IPS-18c (cell line): ENCODE measurements around the gene PRKAR1B.

Experiments
- H3K4me3 ChIP-seq: 2 replicates; pipeline ENCODE4 v1.7.0; 2013; ENCODE audit warnings: low read depth, mild to moderate bottlenecking, low read length, moderate library complexity; ENCODE audit not compliant: insufficient read depth
- H3K9me3 ChIP-seq: one replicate; pipeline ENCODE4 v1.6.1; 2013; ENCODE audit warnings: mild to moderate bottlenecking, low read length, moderate library complexity; ENCODE audit not compliant: control insufficient read depth, insufficient read depth

The PRKAR1B gene

GRCh38 chr7:589781-590575 is 137.1 kb downstream of the PRKAR1B start:
- no peak overlapping the region for H3K4me3 ChIP-seq
- H3K9me3 ChIP-seq = peaks cover 6% of the 10 kb centered on the region

DNA sequence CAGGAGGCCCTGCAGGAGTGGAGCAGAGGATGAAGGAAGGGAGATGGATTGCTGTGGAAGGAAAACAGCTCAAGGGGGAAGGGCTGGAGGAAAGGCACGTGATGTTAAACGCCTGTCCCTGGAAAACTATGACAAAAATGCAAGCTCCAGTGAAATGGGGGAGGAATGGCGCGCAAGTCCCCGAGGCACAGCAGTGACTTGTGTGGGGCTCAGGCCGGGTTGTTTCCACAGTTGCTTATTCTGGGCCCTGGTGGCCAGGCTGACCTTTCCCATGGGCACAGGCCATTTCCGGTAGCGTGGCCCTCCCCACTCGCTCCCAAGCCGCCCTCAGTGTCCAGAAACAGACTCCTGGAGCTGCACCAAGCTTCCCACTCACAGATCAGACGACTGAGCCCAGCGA is 139.3 kb downstream of the PRKAR1B start:
- Histone ChIP-seq H3K4me3 (no peak overlapping the region), H3K9me3 (peaks cover 4% of the 10 kb centered on the region)

- H3K4me3 ChIP-seq = no peak overlapping the region
- H3K9me3 ChIP-seq = peaks cover 4% of the 10 kb centered on the region
These were observed 140.6 kb downstream of the PRKAR1B start for GRCh38 chr7:586494-586893.

- H3K9me3 ChIP-seq = peaks cover 4% of the 10 kb centered on the region
These were observed 141.2 kb downstream of the PRKAR1B start for GRCh38 chr7:585873-586272.

DNA sequence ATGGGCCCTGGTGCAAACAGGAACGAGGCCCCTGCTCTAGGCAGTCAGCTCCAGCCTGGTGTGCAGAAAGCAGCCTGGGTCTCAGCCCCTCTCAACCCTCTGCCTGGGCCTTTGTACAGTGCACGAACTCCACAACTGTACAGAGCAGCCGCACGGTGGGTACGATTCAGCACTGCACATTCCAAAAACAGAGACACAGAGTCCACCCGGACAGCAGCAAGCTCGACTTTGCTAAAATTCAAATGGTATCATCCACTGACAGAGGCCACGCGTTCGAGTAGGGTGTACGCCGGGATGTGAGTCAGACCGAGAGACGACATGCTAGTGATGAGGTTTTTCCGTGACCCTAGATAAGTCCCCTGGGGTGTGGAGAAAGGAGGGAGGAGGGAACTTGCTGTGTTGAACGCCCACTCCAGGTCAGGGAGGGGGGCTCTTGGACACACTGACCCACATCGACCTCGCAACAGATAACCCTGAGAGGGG is 141.8 kb downstream of the PRKAR1B start:
- Histone ChIP-seq H3K4me3 (no peak overlapping the region), H3K9me3 (peaks cover 4% of the 10 kb centered on the region)

More at GRCh38 chr7:585873-586272, 141.2 kb downstream of the PRKAR1B start:
- no peak overlapping the region for H3K4me3 ChIP-seq

GRCh38 chr7:584820-585219 is 142.3 kb downstream of the PRKAR1B start:
- H3K9me3 ChIP-seq = peaks cover 4% of the 10 kb centered on the region
- H3K4me3 ChIP-seq = no peak overlapping the region

DNA sequence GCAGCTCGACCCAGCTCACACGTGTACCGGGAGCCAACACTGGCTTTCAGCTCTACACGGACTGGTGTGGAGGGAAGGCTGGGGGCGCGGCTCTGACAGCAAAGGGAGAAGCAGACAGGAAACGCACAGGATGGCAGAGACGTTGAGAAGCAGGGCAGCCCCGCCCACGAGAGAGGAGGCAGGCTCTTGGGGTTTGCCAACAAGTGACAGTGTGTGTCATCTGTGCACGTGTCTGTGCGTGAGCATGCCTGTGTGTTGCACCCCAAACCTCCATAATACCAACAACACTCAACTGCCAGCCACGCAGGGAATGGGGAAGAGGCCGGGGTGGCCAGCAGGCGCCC is 143.0 kb downstream of the PRKAR1B start:
- H3K4me3 ChIP-seq = no peak overlapping the region
- H3K9me3 ChIP-seq = peaks cover 4% of the 10 kb centered on the region

- Histone ChIP-seq H3K9me3 (peaks cover 4% of the 10 kb centered on the region), H3K4me3 (no peak overlapping the region)
These were observed 143.5 kb downstream of the PRKAR1B start for GRCh38 chr7:583410-584121.

- H3K9me3 ChIP-seq = peaks cover 4% of the 10 kb centered on the region
- H3K4me3 ChIP-seq = no peak overlapping the region
These were observed 144.2 kb downstream of the PRKAR1B start for GRCh38 chr7:582931-583330.

GRCh38 chr7:582081-582835 is 144.8 kb downstream of the PRKAR1B start:
- Histone ChIP-seq H3K4me3 (no peak overlapping the region), H3K9me3 (peaks cover 4% of the 10 kb centered on the region)

- Histone ChIP-seq H3K4me3 (no peak overlapping the region), H3K9me3 (no peaks in the 10 kb centered on the region)
These were observed 148.7 kb downstream of the PRKAR1B start for GRCh38 chr7:578386-578785.

- Histone ChIP-seq H3K9me3 (no peaks in the 10 kb centered on the region), H3K4me3 (no peak overlapping the region)
These were observed 149.2 kb downstream of the PRKAR1B start for GRCh38 chr7:577741-578370.

- Histone ChIP-seq H3K4me3 (no peak overlapping the region), H3K9me3 (no peaks in the 10 kb centered on the region)
These were observed 149.8 kb downstream of the PRKAR1B start for GRCh38 chr7:577278-577665.

DNA sequence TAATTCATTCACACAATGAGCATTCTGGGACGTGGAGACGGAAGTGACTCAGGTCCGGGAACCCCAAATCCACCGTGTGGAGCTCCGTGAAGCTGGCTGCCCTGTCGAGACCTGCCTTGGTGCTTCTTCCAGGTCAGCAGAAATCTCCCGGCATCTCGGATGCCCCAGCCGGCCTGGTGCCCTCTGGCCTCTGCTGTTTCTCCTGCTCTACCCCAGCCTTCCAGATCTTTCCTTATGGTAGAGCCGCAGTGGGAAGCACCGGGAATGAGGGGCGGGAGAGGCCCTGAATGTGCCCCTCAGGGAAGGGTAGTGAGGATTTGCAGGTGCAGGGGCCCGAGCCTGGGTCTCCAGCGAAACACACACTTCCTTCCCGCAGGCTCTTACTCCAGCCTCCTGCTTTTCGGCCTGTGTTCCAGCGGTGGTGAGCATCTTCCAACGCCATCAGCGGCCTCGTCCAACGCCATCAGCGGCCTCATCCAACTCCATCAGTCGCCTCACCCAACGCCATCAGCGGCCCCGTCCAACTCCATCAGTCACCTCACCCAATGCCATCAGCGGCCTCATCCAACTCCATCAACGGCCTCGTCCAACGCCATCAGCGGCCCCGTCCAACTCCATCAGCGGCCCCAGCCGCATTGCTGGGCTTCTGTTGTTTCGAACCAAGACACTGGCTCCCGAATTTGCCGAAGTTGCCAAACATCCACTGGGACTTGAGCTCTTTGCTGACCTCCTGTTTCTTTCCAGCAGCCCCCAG is 150.4 kb downstream of the PRKAR1B start:
- Histone ChIP-seq H3K9me3 (no peaks in the 10 kb centered on the region), H3K4me3 (no peak overlapping the region)

GRCh38 chr7:575425-576366 is 151.4 kb downstream of the PRKAR1B start:
- H3K4me3 ChIP-seq = no peak overlapping the region
- H3K9me3 ChIP-seq = no peaks in the 10 kb centered on the region
